HL-60/S4 treated with phorbol 12-myristate 13-acetate at 8.2 ng/mL for 4 days and 3 days (cell line): ENCODE results near the gene CHRNA4.

ENCODE experiments used
- in situ Hi-C: fragments of 300-500 bp; cut with MboI; formaldehyde crosslinking; loops from 2 replicates; pipeline ENCODE4 v1.15.0; 2022; ENCODE audit warnings: low sequenced_read_pairs

Gene CHRNA4

GRCh38 chr20:63379296-63379695 lies 18.1 kb upstream of the CHRNA4 start:
- in situ Hi-C loops, result no loop called here

DNA sequence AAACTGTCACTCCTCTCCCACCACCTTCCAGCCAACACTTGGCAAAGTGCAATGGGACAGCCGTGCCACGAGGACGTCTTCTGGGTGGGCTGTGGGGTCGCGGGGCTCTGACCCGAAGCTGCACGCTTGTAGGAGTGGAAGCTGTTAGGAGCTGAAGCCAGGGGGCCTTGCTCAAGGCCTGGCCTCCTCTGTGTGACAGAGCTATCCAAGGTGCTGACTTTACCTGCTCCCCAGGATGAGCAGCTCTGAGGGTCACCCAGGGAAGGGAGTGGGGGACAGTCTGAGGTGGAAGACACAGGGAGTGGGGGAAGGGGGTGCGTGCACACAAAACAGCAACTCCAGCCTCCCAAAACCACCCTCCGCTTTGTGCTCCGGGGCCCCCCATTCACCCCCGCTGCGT lies 17.5 kb upstream of the CHRNA4 start:
- in situ Hi-C loops, result no loop called here

DNA sequence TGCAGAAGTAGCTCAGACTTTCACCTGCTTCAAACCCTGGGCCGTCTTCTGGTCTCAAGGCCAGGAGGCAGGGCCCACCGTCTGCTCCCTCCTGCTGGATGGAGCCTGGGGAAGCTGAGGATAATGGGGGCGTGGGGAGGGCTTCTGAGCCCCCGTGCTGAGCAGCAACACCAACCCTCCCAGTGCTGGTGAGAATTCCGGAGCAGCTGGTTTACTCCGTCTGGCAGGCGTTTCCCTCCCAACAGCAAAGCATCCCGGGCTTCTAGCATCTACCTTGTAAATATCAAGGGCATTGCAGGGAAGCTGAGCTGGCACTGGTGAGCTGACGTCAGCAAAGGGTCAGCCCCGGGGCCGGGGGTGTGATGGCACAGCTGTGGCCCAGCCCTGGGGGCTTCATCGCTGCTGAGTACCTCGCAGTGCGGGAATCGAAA lies 16.8 kb upstream of the CHRNA4 start:
- in situ Hi-C loops, result no loop called here

GRCh38 chr20:63377256-63377941 lies 16.2 kb upstream of the CHRNA4 start:
- in situ Hi-C loops, result no loop called here

DNA sequence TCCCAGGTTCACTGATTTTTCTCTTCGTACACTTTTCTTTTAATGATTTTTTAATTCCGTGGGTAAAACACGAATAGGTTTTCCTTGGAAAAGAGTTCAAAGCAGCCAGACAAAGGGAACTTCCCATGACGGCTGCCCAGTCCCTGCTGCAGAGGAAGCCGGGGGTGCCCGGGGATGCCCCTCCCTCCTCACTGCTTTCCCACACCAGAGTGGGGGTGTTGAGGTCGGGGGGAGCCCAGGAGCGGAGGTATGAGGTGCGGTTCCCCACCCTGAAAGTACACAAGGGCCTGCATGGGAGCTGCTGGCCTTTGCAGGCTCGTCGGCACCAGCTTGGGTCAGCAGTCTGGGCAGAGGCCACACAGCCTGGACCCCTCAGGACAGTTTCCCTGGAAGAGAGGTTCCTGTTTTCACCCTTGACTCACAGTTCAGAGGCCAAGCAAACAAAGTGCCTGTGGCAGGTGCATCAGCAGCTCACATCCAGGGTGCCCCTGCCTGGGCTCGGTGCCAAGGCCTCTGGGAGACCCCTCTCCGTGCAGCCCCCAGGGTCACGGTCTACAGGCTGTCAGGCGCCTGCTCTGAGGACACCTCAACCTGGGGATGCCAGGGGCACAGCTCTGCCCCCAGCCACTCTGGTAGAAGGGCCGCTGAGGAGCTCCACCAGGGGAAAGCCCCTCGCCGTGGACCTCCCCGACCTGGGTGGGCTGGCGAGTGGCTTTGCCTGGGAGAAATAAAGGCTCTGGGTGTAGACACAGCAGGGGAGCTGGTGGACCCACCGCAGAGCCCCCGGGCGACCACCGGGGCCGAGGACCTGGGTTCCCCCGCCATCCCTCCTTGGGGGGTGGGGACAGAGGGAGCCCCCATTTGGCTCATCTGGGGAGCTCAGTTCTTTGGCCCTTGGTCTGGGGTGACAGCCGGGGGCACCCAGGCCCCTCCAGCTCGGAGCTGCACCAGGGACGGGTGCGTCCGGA lies 15.4 kb upstream of the CHRNA4 start:
- in situ Hi-C loops, result no loop called here

- in situ Hi-C loops, result no loop called here
Measured at GRCh38 chr20:63375438-63375837, 14.3 kb upstream of the CHRNA4 start.

- in situ Hi-C loops, result no loop called here
Measured at GRCh38 chr20:63374504-63374903, 13.4 kb upstream of the CHRNA4 start.

GRCh38 chr20:63373996-63374395 lies 12.8 kb upstream of the CHRNA4 start:
- in situ Hi-C loops, result no loop called here

DNA sequence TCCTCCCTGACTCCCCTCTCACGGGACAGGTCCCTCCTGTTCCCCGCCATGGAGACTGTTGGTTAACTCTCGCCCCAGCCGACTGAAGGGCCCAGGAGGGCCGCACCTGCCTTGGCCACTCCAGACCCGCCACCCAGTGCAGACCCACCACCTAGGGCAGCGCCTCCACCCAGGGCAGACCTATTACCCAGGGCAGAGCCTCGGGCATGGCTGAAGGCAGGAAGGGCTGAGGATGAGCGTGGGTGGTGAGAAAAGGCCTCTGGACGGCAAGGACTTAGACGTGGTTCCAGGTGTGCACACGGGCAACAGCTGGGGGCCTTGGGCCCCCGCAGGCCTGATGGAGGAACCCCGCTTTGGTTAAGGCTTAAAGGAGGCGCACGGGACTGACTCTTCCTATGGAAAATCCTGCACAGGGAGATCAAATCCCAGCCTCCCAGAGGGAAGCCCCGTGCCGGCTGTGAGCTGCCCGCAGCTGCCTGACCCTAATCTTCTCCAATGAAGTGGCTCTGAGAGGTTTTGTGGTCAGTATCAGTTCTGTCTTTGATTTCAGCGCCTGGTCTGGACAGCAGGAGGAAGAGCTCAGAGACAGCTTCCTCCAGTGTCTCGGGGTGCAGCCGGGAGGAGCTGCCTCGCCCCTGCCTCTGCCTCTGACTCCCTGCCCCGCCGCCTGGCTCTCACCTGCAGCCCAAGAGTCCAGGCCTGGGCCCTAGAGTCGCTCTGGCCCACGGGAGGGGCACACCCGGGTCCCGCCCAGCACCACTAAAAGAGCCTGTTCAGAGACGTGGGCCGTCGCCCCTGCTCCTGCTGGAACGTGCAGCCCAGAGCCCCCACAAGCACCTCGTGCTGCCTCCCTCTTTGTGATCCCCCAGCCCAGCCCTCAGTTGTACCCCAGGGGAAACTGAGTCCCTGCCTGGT lies 12.1 kb upstream of the CHRNA4 start:
- in situ Hi-C loops, result no loop called here

GRCh38 chr20:63371291-63371865 lies 10.2 kb upstream of the CHRNA4 start:
- in situ Hi-C loops, result no loop called here

GRCh38 chr20:63370618-63371187 lies 9.6 kb upstream of the CHRNA4 start:
- in situ Hi-C loops, result no loop called here

DNA sequence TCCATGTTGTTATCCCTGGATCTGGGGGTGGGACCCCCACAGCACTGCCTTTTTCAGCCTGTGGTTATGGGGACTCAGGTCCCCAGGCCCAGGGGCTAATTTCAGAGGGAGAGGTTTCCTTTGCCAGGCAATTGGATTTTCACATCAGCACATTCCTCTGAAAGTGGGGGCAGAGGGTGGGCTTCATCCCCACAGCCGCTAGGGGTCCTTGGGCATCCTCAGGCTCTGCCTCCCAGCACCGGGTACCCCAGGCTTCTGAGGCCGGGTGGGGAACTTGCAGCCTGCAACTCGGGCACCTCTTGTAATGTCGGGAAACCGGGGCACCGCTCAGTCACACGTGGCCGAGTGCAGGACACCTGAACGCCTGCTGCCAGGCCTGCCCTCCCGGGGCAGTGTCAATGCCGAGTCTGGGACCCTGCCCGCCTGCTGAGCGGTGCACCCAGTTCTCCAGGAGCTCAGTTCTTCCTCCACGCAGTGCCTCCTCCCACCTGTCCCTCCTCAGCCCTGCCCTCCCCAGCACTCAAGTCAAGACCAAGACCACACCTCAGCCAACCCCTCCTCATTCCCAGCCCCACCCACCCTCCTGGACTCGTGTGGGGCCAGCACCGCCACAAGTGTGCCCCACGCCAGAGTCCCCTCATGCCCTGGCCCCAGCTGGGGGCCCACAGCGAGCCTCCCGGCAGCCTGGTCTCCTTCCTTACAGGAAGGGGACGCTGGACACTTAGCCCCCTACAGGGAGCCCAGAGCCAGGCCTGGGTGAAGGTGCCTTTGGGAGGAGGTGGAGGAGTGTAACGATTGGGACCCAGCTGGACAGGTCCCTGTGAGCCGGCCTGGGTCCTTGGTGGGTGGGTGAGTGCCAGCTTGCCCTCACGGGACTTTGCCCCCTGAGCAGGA lies 8.8 kb upstream of the CHRNA4 start:
- in situ Hi-C loops, result no loop called here

- in situ Hi-C loops, result no loop called here
Measured at GRCh38 chr20:63369024-63369530, 7.9 kb upstream of the CHRNA4 start.

- in situ Hi-C loops, result no loop called here
Measured at GRCh38 chr20:63368151-63368550, 7.0 kb upstream of the CHRNA4 start.

GRCh38 chr20:63367446-63368055 lies 6.4 kb upstream of the CHRNA4 start:
- in situ Hi-C loops, result no loop called here

GRCh38 chr20:63366390-63367365 lies 5.5 kb upstream of the CHRNA4 start:
- in situ Hi-C loops, result no loop called here

DNA sequence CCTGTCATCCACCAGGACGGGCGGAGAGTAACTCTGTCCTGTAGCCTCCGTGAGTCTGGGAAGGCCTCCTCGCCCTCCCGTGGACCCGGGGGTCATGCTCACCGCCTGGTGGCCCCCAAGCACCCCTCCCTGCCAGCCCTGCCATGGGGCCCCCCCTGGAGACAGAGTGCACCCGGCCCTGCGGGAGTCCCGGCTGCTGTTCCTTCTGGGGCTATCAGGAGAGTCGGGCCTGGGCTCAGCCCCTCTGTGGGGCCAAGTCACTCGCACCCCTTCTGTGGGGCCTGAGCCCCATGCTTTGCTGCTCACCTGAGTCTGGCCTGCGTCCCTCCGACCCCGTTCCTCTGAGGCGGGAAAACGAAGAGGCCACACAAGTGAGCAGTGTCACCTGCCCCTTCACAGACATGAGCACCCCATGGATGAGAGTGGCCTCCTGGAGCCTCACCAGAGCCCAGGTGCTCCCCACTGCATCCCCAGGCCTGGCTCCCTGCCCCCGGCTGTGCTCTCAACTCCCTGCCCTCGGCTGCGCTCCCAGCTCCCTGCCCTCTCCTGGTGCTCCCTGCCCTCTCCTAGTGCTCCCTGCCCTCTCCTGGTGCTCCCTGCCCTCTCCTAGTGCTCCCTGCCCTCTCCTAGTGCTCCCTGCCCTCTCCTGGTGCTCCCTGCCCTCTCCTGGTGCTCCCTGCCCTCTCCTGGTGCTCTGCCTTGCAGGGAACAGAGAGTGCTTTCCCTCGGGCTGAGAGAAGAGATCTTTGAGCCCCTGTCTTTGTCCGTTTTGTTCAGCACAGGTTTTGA lies 4.6 kb upstream of the CHRNA4 start:
- in situ Hi-C loops, result no loop called here
